NOMO-1 treated with dmso at 0.1 percent for 144 hours (cell line): Measurements from ENCODE around the gene ITIH6.
"Not testable (repeated sequence)": the region's sequence is repeated elsewhere in the genome, so short reads cannot be mapped to it uniquely, and the experiment has no call there.

Source experiments
- DNase-seq: peaks from one replicate; lab custom pipeline; 2025; ENCODE audit not compliant: unreplicated experiment; lab: John Stamatoyannopoulos, UW

The ITIH6 gene

GRCh38 chrX:54738567-54738966 is 59.5 kb downstream of the ITIH6 start:
- not testable (repeated sequence) for DNase-seq

- DNase-seq, result not testable (repeated sequence)
Observed at GRCh38 chrX:54736298-54736942, 61.6 kb downstream of the ITIH6 start.

GRCh38 chrX:54721424-54721823 is 76.6 kb downstream of the ITIH6 start:
- no peak for DNase-seq

GRCh38 chrX:54715621-54716020 is 82.4 kb downstream of the ITIH6 start:
- DNase-seq, result no peak

GRCh38 chrX:54714424-54714823 is 83.6 kb downstream of the ITIH6 start:
- DNase-seq, result no peak

- DNase-seq, result no peak
Observed at GRCh38 chrX:54711735-54712134, 86.3 kb downstream of the ITIH6 start.

GRCh38 chrX:54710920-54711319 is 87.1 kb downstream of the ITIH6 start:
- no peak for DNase-seq

- DNase-seq, result no peak
Observed at GRCh38 chrX:54708404-54708803, 89.7 kb downstream of the ITIH6 start.
